Hematopoietic multipotent progenitor cell treated with erythropoietin and hydrocortisone succinate and interleukin-3 and kit ligand, for 4 days (in vitro differentiated cells): ENCODE results near the gene FAM162B.
"Not testable (repeated sequence)": the region's sequence is repeated elsewhere in the genome, so short reads cannot be mapped to it uniquely, and the experiment has no call there.

ENCODE experiments used
- DNase-seq: peaks from one replicate; pipeline ENCODE4 v3.0.0-alpha.2; 2015

Gene FAM162B

GRCh38 chr6:116714761-116715160, 50.8 kb downstream of the FAM162B start:
- no peak for DNase-seq

GRCh38 chr6:116714296-116714695, 51.2 kb downstream of the FAM162B start:
- no peak for DNase-seq

GRCh38 chr6:116705917-116706316, 59.6 kb downstream of the FAM162B start:
- DNase-seq: no peak

- DNase-seq: not testable (repeated sequence)
These were observed 61.6 kb downstream of the FAM162B start for GRCh38 chr6:116703888-116704287.
